Uterus (tissue), 4 donors: Measurements from ENCODE around the gene DCX. TPM values are rescaled to one million over a fixed set of nuclear protein-coding genes. Genes with fewer than 3 reads are reported as not detected.

Experiments used
- DNase-seq, 2 donors: peaks; one replicate each; pipeline ENCODE4 v3.0.0-alpha.2; 2019 to 2020
- H3K27ac ChIP-seq, 2 donors: fragments of 200-600 bp; sonication (generic); 1 replicate in 1 of 2; 2 replicates in 1 of 2; pipeline ENCODE4 v1.5.1; 2016 to 2018
- H3K27me3 ChIP-seq, 2 donors: fragments of 200-600 bp; sonication (generic); one replicate each; pipeline ENCODE4 v1.5.1; 2018 to 2019; ENCODE audit warnings: control low read depth in 1 of 2
- H3K36me3 ChIP-seq, 2 donors: fragments of 200-600 bp; sonication (generic); one replicate each; pipeline ENCODE4 v1.5.1; 2019; ENCODE audit warnings: control low read depth in 1 of 2
- H3K4me1 ChIP-seq, 2 donors: fragments of 200-600 bp; sonication (generic); one replicate each; pipeline ENCODE4 v1.5.1; 2018 to 2019; ENCODE audit warnings: control low read depth in 1 of 2
- H3K4me3 ChIP-seq, 2 donors: fragments of 200-600 bp; sonication (generic); 1 replicate in 1 of 2; 2 replicates in 1 of 2; pipeline ENCODE4 v1.5.1; 2018 to 2019; ENCODE audit warnings: mild to moderate bottlenecking in 1 of 2
- H3K9me3 ChIP-seq, 2 donors: fragments of 200-600 bp; sonication (generic); one replicate each; pipeline ENCODE4 v1.5.1; 2019; ENCODE audit warnings: control low read depth in 1 of 2
- CTCF ChIP-seq, 4 experiments: fragments of 200-600 bp in 2 of 4; fragments of 450-650 bp in 2 of 4; sonication (generic) in 2 of 4; IDR thresholded peaks; one replicate each; pipeline ENCODE4 v1.5.1; 2016 to 2019; ENCODE audit warnings: antibody characterized with exemption in 4 of 4, mild to moderate bottlenecking in 2 of 4, moderate library complexity in 1 of 4
- POLR2A ChIP-seq, 2 donors: fragments of 450-650 bp; IDR thresholded peaks; one replicate each; pipeline ENCODE4 v1.6.1; 2016; ENCODE audit warnings: antibody characterized with exemption in 2 of 2, mild to moderate bottlenecking in 1 of 2, moderate library complexity in 1 of 2
- intact Hi-C: fragments of 100-400 bp; cut with DNase I; formaldehyde crosslinking; loops from one replicate; pipeline ENCODE4 v1.15.1; 2023; ENCODE audit warnings: low total_unique reads
- total RNA-seq, 4 donors: library from RNA; depleted of rRNA in 3 of 4; stranded (reverse); fragments of >200 nt in 3 of 4; gene quantifications; one replicate each; pipeline versions ENCODE4 v1.1.0 to v1.2.4, GENCODE V29; 2014 to 2023
- donor health status: DM: yes; HTN: yes; CAD: no.

The DCX gene
- total RNA-seq, 4 donors from 2014 or later: 2.0 to 5.5 TPM; not detected in 2

DNA sequence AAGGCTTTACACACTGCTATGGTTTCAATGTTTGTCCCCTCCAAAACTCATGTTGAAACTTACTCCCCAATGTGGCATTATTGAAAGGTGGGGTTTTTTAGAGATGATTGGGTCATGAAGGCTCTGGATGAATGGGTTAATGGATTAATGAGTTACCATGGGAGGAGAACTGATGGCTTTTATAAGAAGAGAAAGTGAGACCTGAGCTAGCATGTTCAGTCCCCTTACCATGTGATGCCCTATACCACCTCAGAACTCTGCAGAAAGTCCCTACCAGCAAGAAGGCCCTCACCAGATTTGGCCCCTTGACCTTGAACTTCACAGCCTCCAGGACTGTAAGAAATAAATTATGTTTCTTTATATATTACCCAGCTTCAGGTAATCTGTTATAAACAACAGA lies 72.8 kb downstream of the DCX start:
- H3K4me1 ChIP-seq: no peaks in the 10 kb centered on the region
- no peak overlapping the region for H3K27ac ChIP-seq
- no peaks in the 10 kb centered on the region for H3K36me3 ChIP-seq
- DNase-seq: no peak
- H3K9me3 ChIP-seq: no peaks in the 10 kb centered on the region
- intact Hi-C loops: no loop called here
- TF ChIP-seq CTCF (IDR thresholded peaks at IDR 0.05): no peak
- no peak overlapping the region for H3K4me3 ChIP-seq
- no peaks in the 10 kb centered on the region for H3K27me3 ChIP-seq

- no peak for DNase-seq
- intact Hi-C loops: no loop called here
These were observed 73.8 kb downstream of the DCX start for GRCh38 chrX:111338095-111338698.

DNA sequence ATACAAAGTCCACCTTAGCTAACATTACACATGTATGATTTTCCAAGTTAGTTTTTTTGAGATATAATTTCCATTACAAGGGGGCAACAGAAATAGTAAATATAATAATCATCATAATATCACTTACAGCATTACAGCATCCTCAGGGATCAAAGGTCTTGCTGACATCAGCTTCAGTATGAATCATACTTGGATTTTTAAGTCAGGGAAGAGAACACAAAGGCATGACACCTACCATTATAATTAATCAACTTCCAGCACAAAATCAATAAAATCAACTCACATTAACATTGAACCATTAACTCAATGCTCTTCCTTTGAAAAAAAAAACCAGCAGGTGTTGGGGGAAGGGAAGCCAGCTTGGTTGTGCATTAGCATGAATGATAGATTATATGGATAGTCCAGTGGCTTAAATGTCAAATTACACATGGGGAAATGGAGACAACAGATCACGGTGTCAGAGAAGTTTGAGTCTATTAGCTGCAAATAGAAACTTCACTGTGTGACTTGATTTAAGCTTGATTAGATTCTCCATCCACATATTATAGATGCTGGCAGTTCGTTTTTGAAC lies 74.8 kb downstream of the DCX start:
- no peak for TF ChIP-seq POLR2A (IDR thresholded peaks at IDR 0.05)
- TF ChIP-seq CTCF (IDR thresholded peaks at IDR 0.05): no peak
- DNase-seq: no peak
- Histone ChIP-seq H3K4me3 (no peak overlapping the region), H3K27ac (no peak overlapping the region), H3K9me3 (no peaks in the 10 kb centered on the region), H3K36me3 (no peaks in the 10 kb centered on the region), H3K4me1 (no peaks in the 10 kb centered on the region), H3K27me3 (no peaks in the 10 kb centered on the region)
- intact Hi-C loops: no loop called here

More at GRCh38 chrX:111338095-111338698, 73.8 kb downstream of the DCX start:
- H3K4me1 ChIP-seq: no peaks in the 10 kb centered on the region
- no peak for TF ChIP-seq POLR2A (IDR thresholded peaks at IDR 0.05)
- no peak for TF ChIP-seq CTCF (IDR thresholded peaks at IDR 0.05)
- H3K9me3 ChIP-seq: no peaks in the 10 kb centered on the region
- H3K36me3 ChIP-seq: no peaks in the 10 kb centered on the region
- no peaks in the 10 kb centered on the region for H3K27me3 ChIP-seq
- no peak overlapping the region for H3K4me3 ChIP-seq
- no peak overlapping the region for H3K27ac ChIP-seq

GRCh38 chrX:111336141-111336540 lies 75.9 kb downstream of the DCX start:
- Histone ChIP-seq H3K9me3 (no peaks in the 10 kb centered on the region), H3K4me1 (no peaks in the 10 kb centered on the region), H3K4me3 (no peak overlapping the region), H3K36me3 (no peaks in the 10 kb centered on the region), H3K27ac (no peak overlapping the region), H3K27me3 (no peaks in the 10 kb centered on the region)
- intact Hi-C loops: no loop called here
- no peak for TF ChIP-seq POLR2A (IDR thresholded peaks at IDR 0.05)
- TF ChIP-seq CTCF (IDR thresholded peaks at IDR 0.05): no peak
- no peak for DNase-seq

- H3K36me3 ChIP-seq: no peaks in the 10 kb centered on the region
- H3K27ac ChIP-seq: no peak overlapping the region
- no peak for DNase-seq
- H3K4me3 ChIP-seq: no peak overlapping the region
- H3K9me3 ChIP-seq: no peaks in the 10 kb centered on the region
- intact Hi-C loops: no loop called here
- H3K27me3 ChIP-seq: no peaks in the 10 kb centered on the region
- H3K4me1 ChIP-seq: no peaks in the 10 kb centered on the region
- TF ChIP-seq CTCF (IDR thresholded peaks at IDR 0.05): no peak
- TF ChIP-seq POLR2A (IDR thresholded peaks at IDR 0.05): no peak
These were observed 82.6 kb downstream of the DCX start for GRCh38 chrX:111329370-111329769.
